Daoy (cell line): ENCODE data around the gene ADGRD2. TPM values are rescaled to one million over a fixed set of nuclear protein-coding genes. Genes with fewer than 3 reads are reported as not detected.

ENCODE experiments used
- DNase-seq: peaks from one replicate; pipeline ENCODE4 v3.0.0-alpha.2; 2015; ENCODE audit warnings: low read depth
- total RNA-seq: library from RNA; depleted of rRNA; stranded (reverse); fragments of >200 nt; shearing (Covaris generic); gene quantifications from 2 replicates; pipeline ENCODE4 v1.2.3, GENCODE V29; 2014

ADGRD2 gene
- total RNA-seq, 1 experiment from 2014 or later, result 0.23 TPM

DNA sequence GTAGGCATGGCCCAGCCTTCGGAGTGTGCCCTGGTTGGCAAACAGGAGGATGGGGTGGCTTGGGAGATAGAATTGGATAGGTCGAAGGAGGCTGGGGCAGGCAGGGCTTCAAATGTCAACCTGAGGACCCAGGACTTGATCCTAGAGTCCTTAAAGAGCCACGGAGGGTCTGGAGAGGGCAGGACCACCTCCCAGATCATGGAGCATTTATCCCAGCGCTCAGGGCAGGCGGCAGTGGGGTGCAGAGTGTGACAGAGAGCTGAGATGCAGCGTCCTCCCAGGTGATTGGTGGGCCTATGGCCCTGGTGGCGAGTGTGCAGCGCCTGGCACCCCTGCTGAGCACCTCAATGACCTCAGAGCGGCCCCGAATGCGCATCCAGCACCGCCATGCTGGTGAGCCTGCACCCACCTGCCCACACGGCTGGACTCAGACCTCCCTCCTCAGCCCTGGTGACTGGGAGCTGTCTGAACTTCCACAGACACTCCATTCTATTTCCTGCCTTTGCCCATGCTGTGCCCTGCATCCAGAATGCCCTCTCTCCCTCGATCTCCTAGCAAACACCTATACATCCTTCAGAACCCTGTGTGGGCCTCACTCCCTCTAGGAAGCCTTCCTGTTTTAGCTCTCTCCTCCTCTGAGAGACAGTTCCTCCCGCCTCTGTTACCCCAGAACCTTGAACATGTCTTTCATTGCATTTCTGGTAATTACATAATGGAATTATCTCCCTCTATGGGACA is 6.3 kb downstream of the ADGRD2 start:
- peak; percentile 2 for DNase-seq

- peak; percentile 2 for DNase-seq
These were observed 7.0 kb downstream of the ADGRD2 start for GRCh38 chr9:124457079-124457886.

DNA sequence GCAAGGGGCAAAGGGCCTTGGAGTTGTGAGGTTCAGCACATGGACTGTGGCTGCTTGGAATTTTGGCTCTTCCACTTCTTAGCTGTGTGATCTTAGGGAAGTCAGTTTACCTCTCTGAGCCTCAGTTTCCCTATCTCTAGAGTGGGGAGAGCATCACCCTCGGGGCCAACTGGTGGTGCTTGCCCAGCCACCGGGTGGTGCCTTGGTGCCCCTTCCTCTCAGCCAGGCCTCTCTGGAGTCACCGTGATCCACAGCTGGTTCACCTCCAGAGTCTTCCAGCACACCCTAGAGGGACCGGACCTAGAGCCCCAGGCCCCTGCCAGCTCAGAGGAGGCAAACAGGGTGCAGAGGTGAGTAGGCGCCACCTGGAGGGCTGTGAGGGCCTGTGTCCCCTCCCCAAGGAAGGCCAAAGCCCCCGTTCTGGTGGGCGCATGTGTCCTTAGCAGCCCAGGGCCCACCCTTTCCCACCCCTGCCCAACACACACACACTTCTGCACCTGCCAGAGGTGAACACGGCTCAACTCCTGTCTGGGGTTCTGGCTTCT is 7.7 kb downstream of the ADGRD2 start:
- no peak for DNase-seq

DNA sequence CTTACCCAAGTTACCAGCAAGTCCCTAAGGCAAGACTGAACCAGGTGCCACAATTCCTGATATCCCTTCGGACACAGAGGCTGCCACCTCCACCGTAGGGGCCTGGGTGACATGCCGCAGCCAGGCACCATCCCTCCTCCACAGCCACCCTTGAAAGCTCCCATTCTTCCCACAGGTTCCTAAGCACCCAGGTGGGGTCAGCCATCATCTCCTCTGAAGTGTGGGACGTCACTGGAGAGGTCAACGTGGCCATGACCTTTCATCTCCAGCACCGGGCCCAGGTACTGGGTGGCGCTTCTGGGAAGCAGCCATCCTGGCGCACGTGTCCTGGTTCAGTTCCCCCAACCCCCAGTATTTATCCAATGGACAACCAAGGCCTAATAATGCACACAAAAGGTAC is 8.2 kb downstream of the ADGRD2 start:
- DNase-seq, result no peak

DNA sequence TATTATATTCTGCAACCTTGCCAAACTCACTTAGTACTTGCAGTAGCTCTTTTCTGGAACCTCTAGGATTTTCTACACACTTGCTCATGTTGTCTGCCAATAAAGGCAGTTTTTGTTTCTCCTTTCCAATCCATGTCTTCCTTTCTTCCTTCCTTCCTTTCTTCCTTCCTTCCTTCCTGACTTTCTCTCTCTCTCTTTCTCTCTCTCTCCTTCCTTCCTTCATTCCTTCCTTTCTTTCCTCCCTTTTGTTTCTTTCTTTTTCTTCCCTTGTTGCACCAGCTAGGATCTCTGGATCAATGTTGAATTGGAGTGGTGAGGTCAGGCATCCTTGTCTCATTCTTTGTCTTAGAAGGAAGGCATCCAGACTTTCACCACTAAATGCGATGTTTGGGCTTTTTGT is 12.5 kb downstream of the ADGRD2 start:
- no peak for DNase-seq

DNA sequence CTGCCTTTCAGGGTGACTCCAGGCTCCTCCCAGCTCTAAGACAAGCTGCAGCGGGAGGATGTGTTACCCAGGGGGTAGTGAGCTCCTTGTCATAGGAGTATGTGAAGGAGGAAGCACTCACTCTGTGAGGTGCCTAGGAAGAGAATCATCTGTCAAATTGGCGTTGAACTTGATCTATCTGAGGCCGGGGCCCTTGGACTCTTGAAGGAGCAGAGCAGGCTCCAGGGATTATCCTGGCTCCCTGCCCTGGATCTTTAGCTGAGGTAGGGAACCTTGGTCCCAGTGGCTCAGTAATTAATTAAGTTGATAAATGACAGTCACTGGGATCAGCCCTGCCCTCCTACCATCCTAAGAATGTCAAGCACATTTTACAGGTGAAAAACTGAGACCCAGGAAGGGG is 15.5 kb downstream of the ADGRD2 start:
- DNase-seq, result no peak

- no peak for DNase-seq
These were observed 17.3 kb downstream of the ADGRD2 start for GRCh38 chr9:124467410-124468060.

- no peak for DNase-seq
These were observed 17.9 kb downstream of the ADGRD2 start for GRCh38 chr9:124468061-124468740.

GRCh38 chr9:124469011-124469832 is 19.0 kb downstream of the ADGRD2 start:
- no peak for DNase-seq

GRCh38 chr9:124470306-124470705 is 20.1 kb downstream of the ADGRD2 start:
- DNase-seq, result no peak

DNA sequence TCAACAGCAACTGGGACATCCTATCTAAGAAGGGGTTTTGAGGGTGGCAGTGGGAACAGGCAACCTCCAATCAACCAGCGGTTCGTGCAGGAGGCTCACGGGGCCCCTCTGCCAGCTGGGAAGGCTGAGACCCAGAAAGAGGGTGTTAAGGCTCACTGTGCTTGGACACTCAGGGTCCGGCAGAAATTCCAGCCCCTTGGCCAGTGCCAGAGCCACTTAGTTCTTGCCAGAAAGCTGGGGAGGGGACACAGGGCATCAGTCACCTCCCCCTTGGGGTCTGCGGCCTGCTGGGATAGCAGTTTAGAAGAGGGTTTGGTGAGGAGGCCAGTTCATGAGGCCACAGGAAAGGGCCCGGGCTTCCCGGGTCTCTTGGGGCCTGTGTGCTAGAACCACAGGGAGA is 20.5 kb downstream of the ADGRD2 start:
- no peak for DNase-seq

- no peak for DNase-seq
These were observed 21.5 kb downstream of the ADGRD2 start for GRCh38 chr9:124471761-124472160.

GRCh38 chr9:124472770-124473169 is 22.5 kb downstream of the ADGRD2 start:
- no peak for DNase-seq

GRCh38 chr9:124473310-124473709 is 23.1 kb downstream of the ADGRD2 start:
- no peak for DNase-seq

GRCh38 chr9:124474151-124474550 is 23.9 kb downstream of the ADGRD2 start:
- DNase-seq, result no peak

- no peak for DNase-seq
These were observed 25.1 kb downstream of the ADGRD2 start for GRCh38 chr9:124475158-124475867.

GRCh38 chr9:124475868-124476690 is 25.8 kb downstream of the ADGRD2 start:
- no peak for DNase-seq

GRCh38 chr9:124477211-124477647 is 27.0 kb downstream of the ADGRD2 start:
- DNase-seq, result peak; percentile 42

DNA sequence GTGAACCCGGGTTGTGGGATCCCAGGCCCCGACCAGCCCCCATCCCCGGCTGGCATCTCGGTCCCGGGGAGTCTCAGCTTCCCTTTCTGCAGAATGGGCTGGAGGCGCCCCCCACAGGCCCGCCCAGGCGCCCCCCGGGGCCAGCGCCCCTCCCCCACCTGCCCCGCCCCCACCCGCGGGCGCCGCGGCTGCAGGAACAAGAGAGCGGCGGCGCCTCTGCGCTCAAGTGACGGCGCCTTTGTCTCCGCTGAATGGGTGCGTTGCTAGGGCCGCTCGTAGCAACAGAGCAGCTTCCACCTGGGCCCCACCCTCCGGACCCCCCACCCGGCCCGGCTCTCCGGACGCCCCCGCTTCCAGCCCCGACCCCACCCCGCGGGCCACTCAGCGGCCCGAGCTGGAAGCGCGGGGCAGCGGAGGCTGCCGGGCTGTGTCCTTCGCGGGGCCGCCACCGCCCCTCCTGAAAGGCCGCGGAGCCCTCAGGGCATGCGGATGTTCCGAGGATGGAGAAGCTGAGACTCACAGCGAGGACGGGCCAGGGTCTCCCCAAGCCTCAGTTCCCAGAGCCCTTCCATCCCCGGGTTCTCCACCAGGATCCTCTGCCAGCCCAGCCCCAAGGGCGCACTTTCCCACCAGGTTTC is 27.5 kb downstream of the ADGRD2 start:
- no peak for DNase-seq
